Right lobe of liver (tissue), 6 donors: ENCODE results near the gene ZBTB4. TPM values are rescaled to one million over a fixed set of nuclear protein-coding genes. Genes with fewer than 3 reads are reported as not detected.

Source experiments
- ATAC-seq, 4 donors: fragments of 200-7000 bp; cut with Tn5 transposase; one replicate each; pipeline ENCODE4 v1.9.1; 2020; ENCODE audit warnings: mild to moderate bottlenecking in 4 of 4, moderate library complexity in 4 of 4
- DNase-seq, 3 donors: peaks; one replicate each; pipeline ENCODE4 v3.0.0-alpha.2; 2020
- H3K27ac ChIP-seq, 3 donors: fragments of 200-600 bp; one replicate each; pipeline ENCODE4 v1.8.0; 2022
- H3K27me3 ChIP-seq, 2 donors: fragments of 200-600 bp; one replicate each; pipeline ENCODE4 v1.8.0; 2022
- H3K36me3 ChIP-seq, 4 donors: fragments of 200-600 bp; sonication (generic) in 1 of 4; one replicate each; pipeline versions ENCODE4 v1.5.1 to v1.8.0; 2017 to 2022; ENCODE audit warnings: control low read depth in 1 of 4
- H3K4me1 ChIP-seq, 4 donors: fragments of 200-600 bp; sonication (generic) in 1 of 4; one replicate each; pipeline versions ENCODE4 v1.5.1 to v1.8.0; 2017 to 2022; ENCODE audit warnings: control low read depth in 1 of 4
- H3K4me3 ChIP-seq, 3 donors: fragments of 200-600 bp; one replicate each; pipeline ENCODE4 v1.8.0; 2022
- H3K9me3 ChIP-seq, 4 donors: fragments of 200-600 bp; sonication (generic) in 1 of 4; one replicate each; pipeline versions ENCODE4 v1.5.1 to v1.8.0; 2017 to 2022; ENCODE audit warnings: control low read depth in 1 of 4
- CTCF ChIP-seq, 4 donors: fragments of 200-600 bp in 3 of 4; fragments of 450-650 bp in 1 of 4; IDR thresholded peaks; one replicate each; pipeline versions ENCODE4 v1.5.1 to v1.8.0; 2016 to 2022; ENCODE audit warnings: antibody characterized with exemption in 4 of 4, mild to moderate bottlenecking in 2 of 4
- POLR2A ChIP-seq: fragments of 450-650 bp; IDR thresholded peaks from one replicate; pipeline ENCODE4 v1.6.1; 2017; ENCODE audit warnings: antibody characterized with exemption, mild to moderate bottlenecking
- WGBS: methylation state at CpG from one replicate; pipeline ENCODE4 v1.1.6; 2018; ENCODE audit warnings: low coverage, low lambda C conversion rate; ENCODE audit not compliant: insufficient coverage; ENCODE audit errors: missing lambda C conversion rate; 5-methylcytosine and 5-hydroxymethylcytosine counted together
- intact Hi-C, 2 donors: fragments of 100-400 bp; cut with DNase I; formaldehyde crosslinking; loops; one replicate each; pipeline versions ENCODE4 v1.11.2 to v1.14.1; 2022
- total RNA-seq, 6 experiments: library from RNA; depleted of rRNA in 2 of 6; stranded (reverse); fragments of >200 nt in 2 of 6; fragmentation: NEBNext Ultra II Directional in 3 of 6; extraction: Animal tissue kit (Norgen Biotek cat#: 25700) in 3 of 6; gene quantifications; one replicate each; pipeline versions ENCODE4 v1.1.0 to v1.2.4, GENCODE V29; 2016 to 2023
- donor health status: DM: no; HTN: yes; CAD: no.
- donor health status: DM: no; HTN: no; CAD: no.
- donor health status: DM: no; HTN: no; CAD: no.
- donor health status: DM: no; HTN: yes; CAD: no.
- donor health status: DM: no; HTN: yes; CAD: no.

ZBTB4 gene
- total RNA-seq, 6 experiments from 2014 or later: 5.7 to 10.5 (median 7.9) TPM

DNA sequence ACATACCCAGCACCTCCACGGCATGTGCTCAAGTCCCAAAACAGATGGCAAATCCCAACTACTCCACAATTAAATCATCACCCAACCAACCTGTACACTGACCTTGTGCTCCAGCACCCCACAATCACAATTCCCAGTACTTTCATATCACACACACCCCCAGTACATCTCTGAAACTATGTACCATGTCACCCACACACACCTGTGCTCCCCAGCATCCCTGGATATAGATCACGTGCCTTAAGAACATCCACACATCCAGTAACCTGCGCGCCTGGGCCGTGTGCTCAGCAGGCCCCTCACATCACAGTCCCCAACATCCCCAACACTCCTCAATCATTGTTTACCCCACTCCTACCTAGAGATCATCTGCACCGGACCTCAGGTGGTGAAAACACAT lies 69.7 kb downstream of the ZBTB4 start:
- intact Hi-C loops: no loop called here

More for the DNA sequence above, 69.7 kb downstream of the ZBTB4 start:
- Histone ChIP-seq H3K4me3 (no peak overlapping the region), H3K36me3 (no peaks in the 10 kb centered on the region), H3K27ac (no peak overlapping the region), H3K27me3 (no peaks in the 10 kb centered on the region), H3K9me3 (no peaks in the 10 kb centered on the region), H3K4me1 (no peaks in the 10 kb centered on the region)
- 99% methylated on average over 6 of the region's 6 CpGs for WGBS
- DNase-seq (no peak), ATAC-seq (no peak)
- TF ChIP-seq CTCF (IDR thresholded peaks at IDR 0.05): no peak
- TF ChIP-seq POLR2A: no peak

Other genes starting within 250 kb of the ZBTB4 start
- gene DVL2, start 245.1 kb downstream of the ZBTB4 start, total RNA-seq: 10 to 100 TPM in 4 of 6 experiments, 1 to 10 TPM in 2; 9.6 to 13.5 (median 12.8) TPM
- 10 to 100 TPM; 16.0 to 24.3 (median 18.2) TPM for gene PHF23, start 240.2 kb downstream of the ZBTB4 start, total RNA-seq
- 100 to 1,000 TPM; 238 to 330 (median 244) TPM for gene GABARAP, start 237.2 kb downstream of the ZBTB4 start, total RNA-seq
- 10 to 100 TPM; 25.9 to 34.6 (median 31.9) TPM for gene CTDNEP1, start 227.9 kb downstream of the ZBTB4 start, total RNA-seq
- 10 to 100 TPM; 14.2 to 29.6 (median 22.9) TPM for gene ELP5, start 227.4 kb downstream of the ZBTB4 start, total RNA-seq
- 100 to 1,000 TPM in 1 of 6 experiments, 10 to 100 TPM in 4, 1 to 10 TPM in 1; 9.6 to 114 (median 23.3) TPM for gene CLDN7, start 217.2 kb downstream of the ZBTB4 start, total RNA-seq
- 1 to 10 TPM in 4 of 6 experiments, under 1 TPM in 2; 0.66 to 2.1 (median 1.4) TPM for gene SLC2A4, start 197.9 kb downstream of the ZBTB4 start, total RNA-seq
- 1 to 10 TPM in 2 of 6 experiments, under 1 TPM in 4; 0.27 to 1.7 (median 0.90) TPM for gene YBX2, start 185.0 kb downstream of the ZBTB4 start, total RNA-seq
- gene EIF5A, start 172.0 kb downstream of the ZBTB4 start, total RNA-seq: 100 to 1,000 TPM; 222 to 299 (median 238) TPM
- gene GPS2, start 164.3 kb downstream of the ZBTB4 start, total RNA-seq: 10 to 100 TPM; 22.0 to 48.1 (median 23.2) TPM
- 10 to 100 TPM in 4 of 6 experiments, 1 to 10 TPM in 2; 4.2 to 22.1 (median 10.8) TPM for gene NEURL4, start 150.3 kb downstream of the ZBTB4 start, total RNA-seq
- 1 to 10 TPM; 1.6 to 6.8 (median 2.7) TPM for gene ACAP1, start 143.1 kb downstream of the ZBTB4 start, total RNA-seq
- gene KCTD11, start 127.5 kb downstream of the ZBTB4 start, total RNA-seq: 1 to 10 TPM; 2.2 to 4.4 (median 2.9) TPM
- gene TMEM95, start 124.5 kb downstream of the ZBTB4 start, total RNA-seq: not detected
- gene TNK1, start 98.5 kb downstream of the ZBTB4 start, total RNA-seq: 1 to 10 TPM; 2.9 to 5.1 (median 4.0) TPM
- 1 to 10 TPM; 5.5 to 8.9 (median 6.4) TPM for gene PLSCR3, start 85.1 kb downstream of the ZBTB4 start, total RNA-seq
- 10 to 100 TPM; 56.4 to 95.4 (median 68.9) TPM for gene TMEM256, start 75.5 kb downstream of the ZBTB4 start, total RNA-seq
- gene NLGN2, start 71.8 kb downstream of the ZBTB4 start, total RNA-seq: 1 to 10 TPM; 1.3 to 5.3 (median 3.0) TPM
- not detected for gene SPEM1, start 59.3 kb downstream of the ZBTB4 start, total RNA-seq
- gene SPEM2, start 54.0 kb downstream of the ZBTB4 start, total RNA-seq: not detected
- gene SPEM3, start 50.8 kb downstream of the ZBTB4 start, total RNA-seq: not detected
- gene TMEM102, start 44.2 kb downstream of the ZBTB4 start, total RNA-seq: 1 to 10 TPM; 2.3 to 8.4 (median 4.0) TPM
- under 1 TPM in 5 of 6 experiments, not detected in 1; 0.37 to 0.84 (median 0.68) TPM for gene FGF11, start 40.1 kb downstream of the ZBTB4 start, total RNA-seq
- 10 to 100 TPM in 2 of 6 experiments, 1 to 10 TPM in 4; 6.0 to 12.3 (median 8.2) TPM for gene CHRNB1, start 34.6 kb downstream of the ZBTB4 start, total RNA-seq
- not detected for gene SLC35G6, start 1.8 kb upstream of the ZBTB4 start, total RNA-seq
- 10 to 100 TPM; 36.1 to 49.9 (median 46.0) TPM for gene POLR2A, start 4.7 kb upstream of the ZBTB4 start, total RNA-seq
- 10 to 100 TPM in 4 of 6 experiments, 1 to 10 TPM in 2; 6.1 to 14.7 (median 11.4) TPM for gene TNFSF12, start 69.4 kb upstream of the ZBTB4 start, total RNA-seq
- gene TNFSF13, start 79.1 kb upstream of the ZBTB4 start, total RNA-seq: 10 to 100 TPM in 2 of 6 experiments, 1 to 10 TPM in 4; 4.3 to 13.0 (median 6.2) TPM
- gene SENP3, start 82.3 kb upstream of the ZBTB4 start, total RNA-seq: 10 to 100 TPM; 12.3 to 33.9 (median 15.1) TPM
- gene CD68, start 100.0 kb upstream of the ZBTB4 start, total RNA-seq: 100 to 1,000 TPM in 1 of 6 experiments, 10 to 100 TPM in 5; 31.6 to 179 (median 51.1) TPM
- gene MPDU1, start 104.2 kb upstream of the ZBTB4 start, total RNA-seq: 100 to 1,000 TPM in 2 of 6 experiments, 10 to 100 TPM in 4; 54.2 to 199 (median 63.3) TPM
- not detected for gene SOX15, start 110.5 kb upstream of the ZBTB4 start, total RNA-seq
- 10 to 100 TPM; 14.3 to 23.2 (median 16.7) TPM for gene FXR2, start 135.3 kb upstream of the ZBTB4 start, total RNA-seq
- 100 to 1,000 TPM in 5 of 6 experiments, 10 to 100 TPM in 1; 99.3 to 187 (median 120) TPM for gene SAT2, start 148.2 kb upstream of the ZBTB4 start, total RNA-seq
- gene SHBG, start 150.5 kb upstream of the ZBTB4 start, total RNA-seq: 10 to 100 TPM in 5 of 6 experiments, 1 to 10 TPM in 1; 2.4 to 70.2 (median 15.4) TPM
- gene ATP1B2, start 171.3 kb upstream of the ZBTB4 start, total RNA-seq: 1 to 10 TPM in 3 of 6 experiments, under 1 TPM in 3; 0.43 to 1.7 (median 0.91) TPM
- gene TP53, start 207.9 kb upstream of the ZBTB4 start, total RNA-seq: 10 to 100 TPM; 12.9 to 30.0 (median 23.0) TPM
- gene WRAP53, start 208.8 kb upstream of the ZBTB4 start, total RNA-seq: 1 to 10 TPM; 1.9 to 3.8 (median 3.0) TPM
- 1 to 10 TPM in 1 of 6 experiments, under 1 TPM in 5; 0.26 to 1.1 (median 0.83) TPM for gene EFNB3, start 225.6 kb upstream of the ZBTB4 start, total RNA-seq
- gene DNAH2, start 238.1 kb upstream of the ZBTB4 start, total RNA-seq: under 1 TPM; 0.12 to 0.38 (median 0.27) TPM